Activated CD8-positive, alpha-beta T cell treated with anti-CD3 and anti-CD28 coated beads for 36 hours (primary cell): ENCODE data around the gene DAPK1. TPM values are rescaled to one million over a fixed set of nuclear protein-coding genes. Genes with fewer than 3 reads are reported as not detected.

Source experiments
- ATAC-seq: fragments of 200-7000 bp; cut with Tn5 transposase; one replicate; pipeline ENCODE4 v1.10.0; 2021; ENCODE audit warnings: mild to moderate bottlenecking, moderate library complexity
- CTCF ChIA-PET: fragments of 350-600 bp; sonication (Branson Sonifier 250); formaldehyde crosslinking; loops from one replicate; lab custom pipeline; 2021; ENCODE audit warnings: antibody characterized with exemption; lab: Charles Lee
- POLR2A ChIA-PET: fragments of 350-600 bp; sonication (Branson Sonifier 250); formaldehyde crosslinking; loops from one replicate; lab custom pipeline; 2021; ENCODE audit warnings: antibody characterized with exemption; lab: Charles Lee
- DNase-seq: peaks from one replicate; pipeline ENCODE4 v3.0.0-alpha.2; 2020
- H3K27ac Mint-ChIP-seq: one replicate; pipeline ENCODE4 v1.8.0; 2021; ENCODE audit warnings: mild to moderate bottlenecking, mixed read lengths
- H3K27me3 Mint-ChIP-seq: one replicate; pipeline ENCODE4 v1.8.0; 2021; ENCODE audit warnings: mixed read lengths
- H3K36me3 Mint-ChIP-seq: one replicate; pipeline ENCODE4 v1.8.0; 2021; ENCODE audit warnings: low read depth, mixed read lengths
- H3K4me1 Mint-ChIP-seq: one replicate; pipeline ENCODE4 v1.8.0; 2021; ENCODE audit warnings: low read depth, mixed read lengths
- H3K4me3 Mint-ChIP-seq: one replicate; pipeline ENCODE4 v1.8.0; 2021; ENCODE audit warnings: mild to moderate bottlenecking, moderate library complexity, mixed read lengths
- H3K9me3 Mint-ChIP-seq: one replicate; pipeline ENCODE4 v1.8.0; 2021; ENCODE audit warnings: mixed read lengths
- intact Hi-C: fragments of 100-400 bp; cut with micrococcal nuclease; formaldehyde crosslinking; loops from one replicate; pipeline ENCODE4 v1.10.0; 2022
- total RNA-seq, 2 experiments: library from RNA; stranded (reverse); gene quantifications; one replicate each; pipeline ENCODE4 v1.2.3, GENCODE V29; 2021
- TF ChIP-seq, protein P1 (sequence below): fragments of 200-600 bp; IDR thresholded peaks from one replicate; pipeline ENCODE4 v1.8.0; 2022; ENCODE audit warnings: antibody characterized with exemption, mild to moderate bottlenecking

DAPK1 gene
- total RNA-seq, 2 experiments from 2014 or later, result 1.7 to 2.1 TPM

DNA sequence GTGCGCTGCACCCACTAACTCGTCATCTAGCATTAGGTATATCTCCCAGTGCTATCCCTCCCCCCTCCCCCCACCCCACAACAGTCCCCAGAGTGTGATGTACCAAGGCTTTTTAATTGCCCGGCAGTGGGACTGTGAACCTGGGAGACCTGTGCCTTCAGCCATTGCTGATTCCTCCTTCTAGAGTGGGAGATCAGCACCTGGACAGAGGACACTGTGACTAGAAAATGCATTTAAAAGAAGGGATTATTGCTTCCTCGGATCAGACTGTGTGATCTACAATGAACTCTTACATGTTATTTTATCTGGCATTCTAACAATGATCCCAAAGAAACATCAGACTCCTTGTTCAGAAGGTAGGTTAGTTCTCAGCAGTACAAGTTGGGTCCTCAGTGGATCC, 254.2 kb downstream of the DAPK1 start:
- H3K4me1 Mint-ChIP-seq, result no peaks in the 10 kb centered on the region
- ChIA-PET POLR2A (no interaction called here), CTCF (no interaction called here)
- ATAC-seq (no peak), DNase-seq (no peak)
- intact Hi-C loops, result no loop called here
- no peak overlapping the region for H3K27ac Mint-ChIP-seq
- H3K27me3 Mint-ChIP-seq, result peaks cover 10% of the 10 kb centered on the region
- no peak overlapping the region for H3K4me3 Mint-ChIP-seq
- H3K9me3 Mint-ChIP-seq, result peaks cover 3% of the 10 kb centered on the region
- TF ChIP-seq, protein P1, sequence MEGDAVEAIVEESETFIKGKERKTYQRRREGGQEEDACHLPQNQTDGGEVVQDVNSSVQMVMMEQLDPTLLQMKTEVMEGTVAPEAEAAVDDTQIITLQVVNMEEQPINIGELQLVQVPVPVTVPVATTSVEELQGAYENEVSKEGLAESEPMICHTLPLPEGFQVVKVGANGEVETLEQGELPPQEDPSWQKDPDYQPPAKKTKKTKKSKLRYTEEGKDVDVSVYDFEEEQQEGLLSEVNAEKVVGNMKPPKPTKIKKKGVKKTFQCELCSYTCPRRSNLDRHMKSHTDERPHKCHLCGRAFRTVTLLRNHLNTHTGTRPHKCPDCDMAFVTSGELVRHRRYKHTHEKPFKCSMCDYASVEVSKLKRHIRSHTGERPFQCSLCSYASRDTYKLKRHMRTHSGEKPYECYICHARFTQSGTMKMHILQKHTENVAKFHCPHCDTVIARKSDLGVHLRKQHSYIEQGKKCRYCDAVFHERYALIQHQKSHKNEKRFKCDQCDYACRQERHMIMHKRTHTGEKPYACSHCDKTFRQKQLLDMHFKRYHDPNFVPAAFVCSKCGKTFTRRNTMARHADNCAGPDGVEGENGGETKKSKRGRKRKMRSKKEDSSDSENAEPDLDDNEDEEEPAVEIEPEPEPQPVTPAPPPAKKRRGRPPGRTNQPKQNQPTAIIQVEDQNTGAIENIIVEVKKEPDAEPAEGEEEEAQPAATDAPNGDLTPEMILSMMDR, result no peak
- no peaks in the 10 kb centered on the region for H3K36me3 Mint-ChIP-seq

DNA sequence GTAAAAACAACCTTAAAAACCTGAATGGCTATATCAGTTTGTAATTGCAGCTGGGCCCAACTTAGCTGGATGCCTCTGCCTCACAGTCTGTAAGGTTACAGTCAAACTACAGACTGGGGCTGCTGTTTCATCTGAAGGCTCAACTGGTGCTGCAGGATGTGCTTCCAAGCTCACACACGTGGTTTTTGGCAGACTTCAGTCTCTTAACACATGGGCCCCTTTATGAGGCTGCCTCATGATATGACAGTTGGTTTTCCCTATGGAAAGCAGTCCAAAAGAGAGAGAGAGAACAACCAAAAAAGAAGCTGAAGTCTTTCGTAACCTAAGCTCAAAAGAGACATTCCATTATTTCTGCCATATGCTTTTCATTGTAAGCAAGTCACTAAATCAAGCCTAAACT, 255.6 kb downstream of the DAPK1 start:
- Mint-ChIP-seq H3K36me3 (no peaks in the 10 kb centered on the region), H3K27ac (no peak overlapping the region), H3K4me3 (no peak overlapping the region), H3K27me3 (peaks cover 8% of the 10 kb centered on the region), H3K4me1 (no peaks in the 10 kb centered on the region), H3K9me3 (peaks cover 3% of the 10 kb centered on the region)
- TF ChIP-seq, protein P1, result no peak
- DNase-seq, result no peak
- POLR2A ChIA-PET, result no interaction called here
- ATAC-seq, result no peak
- intact Hi-C loops, result no loop called here
- CTCF ChIA-PET, result no interaction called here

Other genes starting within 250 kb of the DAPK1 start
- under 1 TPM; 0.36 to 0.58 TPM for gene CTSL, start 228.3 kb downstream of the DAPK1 start, total RNA-seq